Stomach (tissue), 4 donors: ENCODE measurements around the gene SOX6.

Source experiments
- EP300 ChIP-seq: sonication (generic); formaldehyde crosslinking; IDR thresholded peaks from one replicate; pipeline ENCODE4 v1.6.1; 2017; ENCODE audit warnings: antibody characterized with exemption
- POLR2A ChIP-seq, 4 donors: fragments of 450-650 bp; IDR thresholded peaks; one replicate each; pipeline ENCODE4 v1.6.1; 2016; ENCODE audit warnings: antibody characterized with exemption in 4 of 4, control low read depth in 2 of 4, mild to moderate bottlenecking in 1 of 4, moderate library complexity in 1 of 4
- POLR2AphosphoS5 ChIP-seq, 3 donors: sonication (generic); formaldehyde crosslinking; IDR thresholded peaks; one replicate each; pipeline ENCODE4 v1.6.1; 2016; ENCODE audit warnings: antibody characterized with exemption in 3 of 3
- TF ChIP-seq, protein P1 (sequence below), 7 experiments: fragments of 450-650 bp in 4 of 7; fragments of 200-600 bp in 3 of 7; sonication (generic) in 3 of 7; IDR thresholded peaks; one replicate each; pipeline ENCODE4 v1.5.1; 2016 to 2019; ENCODE audit warnings: antibody characterized with exemption in 7 of 7, control low read depth in 2 of 7, mild to moderate bottlenecking in 1 of 7

DNA sequence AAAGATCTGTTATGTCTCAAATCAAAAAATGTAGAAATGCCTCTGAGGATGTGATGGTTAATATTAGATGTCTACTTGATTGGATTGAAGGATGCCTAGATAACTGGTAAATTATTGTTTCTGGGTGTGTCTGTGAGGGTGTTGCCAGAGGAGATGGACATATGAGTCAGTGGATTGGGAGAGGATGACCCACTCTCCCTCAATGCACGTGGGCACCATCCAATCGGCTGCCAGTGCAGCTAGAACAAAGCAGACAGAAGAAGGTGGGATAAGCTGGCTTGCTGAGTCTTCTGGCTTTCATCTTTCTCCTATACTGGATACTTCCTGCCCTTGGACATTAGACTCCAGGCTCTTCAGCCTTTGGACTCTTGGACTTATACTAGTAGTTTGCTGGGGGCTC lies 430.3 kb downstream of the SOX6 start:
- no peak for TF ChIP-seq EP300
- TF ChIP-seq POLR2AphosphoS5 (IDR thresholded peaks at IDR 0.05): no peak
- TF ChIP-seq, protein P1, sequence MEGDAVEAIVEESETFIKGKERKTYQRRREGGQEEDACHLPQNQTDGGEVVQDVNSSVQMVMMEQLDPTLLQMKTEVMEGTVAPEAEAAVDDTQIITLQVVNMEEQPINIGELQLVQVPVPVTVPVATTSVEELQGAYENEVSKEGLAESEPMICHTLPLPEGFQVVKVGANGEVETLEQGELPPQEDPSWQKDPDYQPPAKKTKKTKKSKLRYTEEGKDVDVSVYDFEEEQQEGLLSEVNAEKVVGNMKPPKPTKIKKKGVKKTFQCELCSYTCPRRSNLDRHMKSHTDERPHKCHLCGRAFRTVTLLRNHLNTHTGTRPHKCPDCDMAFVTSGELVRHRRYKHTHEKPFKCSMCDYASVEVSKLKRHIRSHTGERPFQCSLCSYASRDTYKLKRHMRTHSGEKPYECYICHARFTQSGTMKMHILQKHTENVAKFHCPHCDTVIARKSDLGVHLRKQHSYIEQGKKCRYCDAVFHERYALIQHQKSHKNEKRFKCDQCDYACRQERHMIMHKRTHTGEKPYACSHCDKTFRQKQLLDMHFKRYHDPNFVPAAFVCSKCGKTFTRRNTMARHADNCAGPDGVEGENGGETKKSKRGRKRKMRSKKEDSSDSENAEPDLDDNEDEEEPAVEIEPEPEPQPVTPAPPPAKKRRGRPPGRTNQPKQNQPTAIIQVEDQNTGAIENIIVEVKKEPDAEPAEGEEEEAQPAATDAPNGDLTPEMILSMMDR (IDR thresholded peaks at IDR 0.05): no peak
- TF ChIP-seq POLR2A (IDR thresholded peaks at IDR 0.05): no peak
